Forelimb muscle (tissue), 1 donor: ENCODE results near the gene SLC39A8. TPM values are rescaled to one million over a fixed set of nuclear protein-coding genes. Genes with fewer than 3 reads are reported as not detected.
A peak's percentile ranks its signal among the peaks of the same experiment; 100 is the strongest.
"Not testable (repeated sequence)": the region's sequence is repeated elsewhere in the genome, so short reads cannot be mapped to it uniquely, and the experiment has no call there.

Experiments
- DNase-seq: peaks from one replicate; pipeline ENCODE4 v3.0.0-alpha.2; 2013; ENCODE audit warnings: low read depth
- polyA plus RNA-seq: library from polyadenylated mRNA; unstranded; fragments of 120-200 nt; gene quantifications from one replicate; pipeline ENCODE4 v1.2.1, GENCODE V29; 2013; ENCODE audit not compliant: insufficient read length

SLC39A8 gene
- polyA plus RNA-seq = 2.1 TPM

GRCh38 chr4:102344954-102345794 lies at the start of gene SLC39A8:
TSS of gene SLC39A8 (minus strand) at chr4:102345482. CDS start at chr4:102344662, 820 bp downstream.
- DNase-seq = peak; percentile 34

GRCh38 chr4:102392033-102392744 lies 46.9 kb upstream of the SLC39A8 start:
- no peak for DNase-seq

GRCh38 chr4:102390438-102390837 lies 45.2 kb upstream of the SLC39A8 start:
- DNase-seq = no peak

- no peak for DNase-seq
Measured at GRCh38 chr4:102388611-102389010, 43.3 kb upstream of the SLC39A8 start.

GRCh38 chr4:102387552-102388150 lies 42.4 kb upstream of the SLC39A8 start:
- no peak for DNase-seq

GRCh38 chr4:102386966-102387365 lies 41.7 kb upstream of the SLC39A8 start:
- no peak for DNase-seq

GRCh38 chr4:102380253-102380652 lies 35.0 kb upstream of the SLC39A8 start:
- DNase-seq = not testable (repeated sequence)

- DNase-seq = no peak
Measured at GRCh38 chr4:102362922-102363432, 17.7 kb upstream of the SLC39A8 start.

- DNase-seq = no peak
Measured at GRCh38 chr4:102358128-102358527, 12.8 kb upstream of the SLC39A8 start.

- DNase-seq = not testable (repeated sequence)
Measured at GRCh38 chr4:102357637-102358036, 12.4 kb upstream of the SLC39A8 start.

- DNase-seq = no peak
Measured at GRCh38 chr4:102356562-102357202, 11.4 kb upstream of the SLC39A8 start.

GRCh38 chr4:102355748-102356147 lies 10.5 kb upstream of the SLC39A8 start:
- DNase-seq = no peak

- no peak for DNase-seq
Measured at GRCh38 chr4:102354671-102355454, 9.6 kb upstream of the SLC39A8 start.

- no peak for DNase-seq
Measured at GRCh38 chr4:102352781-102353180, 7.5 kb upstream of the SLC39A8 start.

GRCh38 chr4:102350634-102351033 lies 5.4 kb upstream of the SLC39A8 start:
- no peak for DNase-seq

GRCh38 chr4:102348701-102349100 lies 3.4 kb upstream of the SLC39A8 start:
- DNase-seq = no peak

GRCh38 chr4:102345795-102346100 lies 466 bp upstream of the SLC39A8 start:
- DNase-seq = no peak

- DNase-seq = no peak
Measured at GRCh38 chr4:102344520-102344953, 745 bp downstream of the SLC39A8 start.

- no peak for DNase-seq
Measured at GRCh38 chr4:102343964-102344519, 1.2 kb downstream of the SLC39A8 start.

- DNase-seq = no peak
Measured at GRCh38 chr4:102342404-102343074, 2.7 kb downstream of the SLC39A8 start.
